NAMALWA (cell line): Measurements from ENCODE around the gene ARHGAP9.

Experiments used
- DNase-seq: peaks from one replicate; pipeline ENCODE4 v3.0.0-alpha.2; 2015; ENCODE audit warnings: low spot score

The ARHGAP9 gene

GRCh38 chr12:57491393-57492280 is 12.0 kb upstream of the ARHGAP9 start:
- DNase-seq = peak; percentile 66

- no peak for DNase-seq
Observed at GRCh38 chr12:57490126-57490525, 10.5 kb upstream of the ARHGAP9 start.

GRCh38 chr12:57489157-57489641 is 9.5 kb upstream of the ARHGAP9 start:
- DNase-seq = no peak

- peak; percentile 43 for DNase-seq
Observed at GRCh38 chr12:57488402-57489156, 8.9 kb upstream of the ARHGAP9 start.

GRCh38 chr12:57487597-57488401 is 8.1 kb upstream of the ARHGAP9 start, which contains the start of gene MARS1:
Gene MARS1, plus strand, starts transcription at chr12:57488068. Its CDS starts 23 bp downstream, at chr12:57488091.
- DNase-seq = peak; percentile 98

GRCh38 chr12:57487055-57487596 is 7.5 kb upstream of the ARHGAP9 start:
- DNase-seq = no peak

GRCh38 chr12:57485695-57486094 is 6.0 kb upstream of the ARHGAP9 start:
- DNase-seq = no peak

- no peak for DNase-seq
Observed at GRCh38 chr12:57483466-57483865, 3.8 kb upstream of the ARHGAP9 start.

- no peak for DNase-seq
Observed at GRCh38 chr12:57481671-57482070, 2.0 kb upstream of the ARHGAP9 start.

- DNase-seq = no peak
Observed at GRCh38 chr12:57479043-57479375, 657 bp downstream of the ARHGAP9 start.

GRCh38 chr12:57477710-57478681 is 1.7 kb downstream of the ARHGAP9 start:
- peak; percentile 67 for DNase-seq

- DNase-seq = peak; percentile 50
Observed at GRCh38 chr12:57476993-57477709, 2.5 kb downstream of the ARHGAP9 start.

GRCh38 chr12:57476162-57476992 is 3.3 kb downstream of the ARHGAP9 start:
- no peak for DNase-seq

- DNase-seq = no peak
Observed at GRCh38 chr12:57475271-57476161, 4.2 kb downstream of the ARHGAP9 start.

GRCh38 chr12:57474862-57475261 is 4.8 kb downstream of the ARHGAP9 start:
- DNase-seq = no peak

- no peak for DNase-seq
Observed at GRCh38 chr12:57474430-57474829, 5.2 kb downstream of the ARHGAP9 start.

- no peak for DNase-seq
Observed at GRCh38 chr12:57473886-57474285, 5.8 kb downstream of the ARHGAP9 start.

GRCh38 chr12:57473392-57473791 is 6.3 kb downstream of the ARHGAP9 start:
- no peak for DNase-seq
